Gastrocnemius medialis (tissue), 4 donors: ENCODE measurements around the gene TMUB1. TPM values are rescaled to one million over a fixed set of nuclear protein-coding genes. Genes with fewer than 3 reads are reported as not detected.

Experiments
- ATAC-seq, 2 donors: fragments of 150-250 bp; one replicate each; pipeline ENCODE4 v1.9.1; 2016
- DNase-seq, 2 donors: peaks; one replicate each; pipeline ENCODE4 v3.0.0-alpha.2; 2019
- H3K27ac ChIP-seq, 4 donors: fragments of 200-600 bp; sonication (generic); 1 replicate in 1 of 4; 2 replicates in 3 of 4; pipeline ENCODE4 v1.5.1; 2016 to 2018; ENCODE audit warnings: mild to moderate bottlenecking in 2 of 4, moderate library complexity in 1 of 4
- H3K27me3 ChIP-seq, 3 donors: fragments of 200-600 bp; sonication (generic) in 2 of 3; 1 replicate in 1 of 3; 2 replicates in 2 of 3; pipeline versions ENCODE4 v1.5.1 to v1.6.0; 2016 to 2019; ENCODE audit warnings: mild to moderate bottlenecking in 1 of 3, moderate library complexity in 1 of 3
- H3K36me3 ChIP-seq, 2 donors: fragments of 200-600 bp; sonication (generic) in 1 of 2; one replicate each; pipeline ENCODE4 v1.5.1; 2017 to 2018
- H3K4me1 ChIP-seq, 2 donors: fragments of 200-600 bp; sonication (generic) in 1 of 2; one replicate each; pipeline ENCODE4 v1.5.1; 2016 to 2017; ENCODE audit warnings: mild to moderate bottlenecking in 2 of 2
- H3K4me3 ChIP-seq, 4 donors: fragments of 200-600 bp; sonication (generic) in 3 of 4; 1 replicate in 1 of 4; 2 replicates in 3 of 4; pipeline ENCODE4 v1.5.1; 2016 to 2019; ENCODE audit warnings: mild to moderate bottlenecking in 2 of 4
- H3K9me3 ChIP-seq, 3 donors: fragments of 200-600 bp; sonication (generic) in 2 of 3; 1 replicate in 1 of 3; 2 replicates in 2 of 3; pipeline ENCODE4 v1.5.1; 2016 to 2019
- POLR2A ChIP-seq, 2 donors: fragments of 450-650 bp; IDR thresholded peaks; one replicate each; pipeline ENCODE4 v1.6.1; 2017; ENCODE audit warnings: antibody characterized with exemption in 2 of 2, mild to moderate bottlenecking in 2 of 2, moderate library complexity in 2 of 2
- in situ Hi-C, 4 donors: fragments of 200-750 bp; cut with MboI; loops; one replicate each; pipeline versions ENCODE4 v1.15.0 to v1.8.0; 2017; ENCODE audit warnings: low sequenced_read_pairs in 4 of 4
- intact Hi-C: fragments of 100-400 bp; cut with DNase I; formaldehyde crosslinking; loops from one replicate; pipeline ENCODE4 v1.15.1; 2023; ENCODE audit warnings: low total_unique reads
- total RNA-seq, 4 donors: library from RNA; depleted of rRNA; stranded (reverse); fragments of >200 nt; gene quantifications; one replicate each; pipeline versions ENCODE4 v1.1.0 to v1.2.3, GENCODE V29; 2016
- TF ChIP-seq, protein P1 (sequence below), 5 experiments: fragments of 450-650 bp in 3 of 5; fragments of 200-600 bp in 2 of 5; sonication (generic) in 2 of 5; IDR thresholded peaks in 4 of 5; conservative IDR thresholded peaks in 1 of 5; 1 replicate in 4 of 5; 2 replicates in 1 of 5; pipeline ENCODE4 v1.5.1; 2016 to 2019; ENCODE audit warnings: antibody characterized with exemption in 5 of 5, mild to moderate bottlenecking in 3 of 5, moderate library complexity in 3 of 5

Gene TMUB1
- total RNA-seq, 4 donors from 2014 or later = 55.5 to 137 (median 97.4) TPM

DNA sequence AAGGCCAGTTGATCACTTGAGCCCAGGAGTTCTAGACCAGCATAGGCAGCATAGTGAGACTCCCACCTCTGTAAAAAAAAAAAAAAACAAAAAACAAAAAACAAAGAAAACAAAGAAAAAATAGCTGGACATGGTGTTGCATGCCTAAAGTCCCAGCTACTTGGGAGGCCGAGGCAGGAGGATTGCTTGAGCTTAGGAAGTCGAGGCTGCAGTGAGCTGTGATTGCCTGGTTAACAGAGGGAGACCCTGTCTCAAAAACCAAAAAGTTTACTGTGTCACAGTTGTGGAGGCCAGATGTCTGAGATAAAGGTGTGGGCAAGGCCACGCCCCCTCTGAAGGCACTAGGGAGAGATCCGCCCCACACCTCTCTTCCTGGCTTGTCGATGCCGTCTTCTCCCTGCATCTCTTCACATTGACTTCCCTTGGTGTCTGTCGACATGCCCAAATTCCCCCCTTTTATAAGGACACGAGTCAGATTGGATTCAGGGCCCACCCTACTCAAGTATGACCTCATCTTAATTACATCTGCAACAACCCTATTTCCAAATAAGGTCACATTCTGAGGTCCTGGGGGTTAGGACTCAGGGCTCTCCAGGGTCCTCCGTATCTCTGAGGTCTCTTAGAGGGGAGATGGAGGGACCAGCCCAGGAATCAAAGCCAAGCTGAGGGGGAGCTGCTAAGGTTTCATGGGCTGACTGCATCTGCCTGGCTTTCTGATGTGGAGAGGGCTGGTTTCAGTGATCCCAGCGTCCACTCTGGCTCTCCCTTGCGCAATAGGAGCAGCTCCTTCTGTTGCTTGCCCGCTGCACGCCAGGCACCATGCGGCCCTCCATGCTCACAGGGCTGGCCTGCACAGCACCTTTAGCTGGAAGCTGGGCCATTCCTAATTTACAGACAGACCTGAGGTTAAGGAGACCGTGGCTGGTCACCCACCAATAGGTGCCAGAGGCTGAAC lies 26.1 kb upstream of the TMUB1 start:
- in situ Hi-C loops (loop anchor here in 3 of 4 donors (10.0 kb wide), 3 partner anchors 65 to 85 kb away; partner anchors contain the start of genes ABCB8 (in 1 of the 3), ASIC3 (in 1 of the 3) and ATG9B (in 1 of the 3)), intact Hi-C loops (loop anchor here (2.0 kb wide), 2 partner anchors 49 to 147 kb away; no protein-coding TSS in a partner anchor)

DNA sequence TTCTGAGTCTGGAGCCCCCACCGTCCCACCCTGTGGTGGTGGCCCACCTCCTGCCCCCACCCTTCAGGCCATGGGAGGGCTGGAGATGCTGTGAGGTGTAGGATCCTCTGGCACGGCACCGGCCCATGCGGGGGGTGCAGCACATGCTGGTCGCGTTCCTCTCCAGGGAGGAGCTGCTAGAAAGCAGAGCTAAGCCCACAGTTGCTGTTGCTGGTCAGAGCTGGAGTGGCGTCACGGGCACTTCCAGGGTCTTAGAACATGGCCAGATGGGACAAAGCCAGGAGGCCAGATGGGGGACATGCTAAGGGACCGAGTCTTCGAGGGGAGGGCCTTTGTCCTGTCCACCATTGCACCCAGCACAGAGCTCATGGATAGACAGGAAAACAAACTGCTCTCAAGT lies 24.6 kb upstream of the TMUB1 start:
- no peaks in the 10 kb centered on the region for H3K9me3 ChIP-seq
- H3K27me3 ChIP-seq = no peaks in the 10 kb centered on the region
- no peak overlapping the region for H3K4me3 ChIP-seq
- H3K36me3 ChIP-seq = no peaks in the 10 kb centered on the region
- intact Hi-C loops = no loop called here
- in situ Hi-C loops = loop anchor here in 3 of 4 donors (10.0 kb wide), 3 partner anchors 63 to 83 kb away; partner anchors contain the start of genes ABCB8 (in 1 of the 3), ASIC3 (in 1 of the 3) and ATG9B (in 1 of the 3)
- TF ChIP-seq POLR2A (IDR thresholded peaks at IDR 0.05) = no peak
- TF ChIP-seq, protein P1, sequence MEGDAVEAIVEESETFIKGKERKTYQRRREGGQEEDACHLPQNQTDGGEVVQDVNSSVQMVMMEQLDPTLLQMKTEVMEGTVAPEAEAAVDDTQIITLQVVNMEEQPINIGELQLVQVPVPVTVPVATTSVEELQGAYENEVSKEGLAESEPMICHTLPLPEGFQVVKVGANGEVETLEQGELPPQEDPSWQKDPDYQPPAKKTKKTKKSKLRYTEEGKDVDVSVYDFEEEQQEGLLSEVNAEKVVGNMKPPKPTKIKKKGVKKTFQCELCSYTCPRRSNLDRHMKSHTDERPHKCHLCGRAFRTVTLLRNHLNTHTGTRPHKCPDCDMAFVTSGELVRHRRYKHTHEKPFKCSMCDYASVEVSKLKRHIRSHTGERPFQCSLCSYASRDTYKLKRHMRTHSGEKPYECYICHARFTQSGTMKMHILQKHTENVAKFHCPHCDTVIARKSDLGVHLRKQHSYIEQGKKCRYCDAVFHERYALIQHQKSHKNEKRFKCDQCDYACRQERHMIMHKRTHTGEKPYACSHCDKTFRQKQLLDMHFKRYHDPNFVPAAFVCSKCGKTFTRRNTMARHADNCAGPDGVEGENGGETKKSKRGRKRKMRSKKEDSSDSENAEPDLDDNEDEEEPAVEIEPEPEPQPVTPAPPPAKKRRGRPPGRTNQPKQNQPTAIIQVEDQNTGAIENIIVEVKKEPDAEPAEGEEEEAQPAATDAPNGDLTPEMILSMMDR (IDR thresholded peaks at IDR 0.05 in 4 of 5, conservative IDR thresholded peaks at IDR 0.05 in 1 of 5) = no peak
- DNase-seq (no peak), ATAC-seq (no peak)
- peaks cover 0 to 5% of the 10 kb centered on the region in 2 donors for H3K4me1 ChIP-seq
- H3K27ac ChIP-seq = no peak overlapping the region

More for the DNA sequence above, 26.1 kb upstream of the TMUB1 start:
- TF ChIP-seq, protein P1 (IDR thresholded peaks at IDR 0.05 in 4 of 5, conservative IDR thresholded peaks at IDR 0.05 in 1 of 5) = no peak
- TF ChIP-seq POLR2A (IDR thresholded peaks at IDR 0.05) = no peak
- Histone ChIP-seq H3K27ac (no peak overlapping the region), H3K4me3 (no peak overlapping the region), H3K4me1 (peaks cover 2 to 5% of the 10 kb centered on the region in 2 donors), H3K9me3 (no peaks in the 10 kb centered on the region), H3K36me3 (no peaks in the 10 kb centered on the region), H3K27me3 (no peaks in the 10 kb centered on the region)
- ATAC-seq (no peak), DNase-seq (no peak)

DNA sequence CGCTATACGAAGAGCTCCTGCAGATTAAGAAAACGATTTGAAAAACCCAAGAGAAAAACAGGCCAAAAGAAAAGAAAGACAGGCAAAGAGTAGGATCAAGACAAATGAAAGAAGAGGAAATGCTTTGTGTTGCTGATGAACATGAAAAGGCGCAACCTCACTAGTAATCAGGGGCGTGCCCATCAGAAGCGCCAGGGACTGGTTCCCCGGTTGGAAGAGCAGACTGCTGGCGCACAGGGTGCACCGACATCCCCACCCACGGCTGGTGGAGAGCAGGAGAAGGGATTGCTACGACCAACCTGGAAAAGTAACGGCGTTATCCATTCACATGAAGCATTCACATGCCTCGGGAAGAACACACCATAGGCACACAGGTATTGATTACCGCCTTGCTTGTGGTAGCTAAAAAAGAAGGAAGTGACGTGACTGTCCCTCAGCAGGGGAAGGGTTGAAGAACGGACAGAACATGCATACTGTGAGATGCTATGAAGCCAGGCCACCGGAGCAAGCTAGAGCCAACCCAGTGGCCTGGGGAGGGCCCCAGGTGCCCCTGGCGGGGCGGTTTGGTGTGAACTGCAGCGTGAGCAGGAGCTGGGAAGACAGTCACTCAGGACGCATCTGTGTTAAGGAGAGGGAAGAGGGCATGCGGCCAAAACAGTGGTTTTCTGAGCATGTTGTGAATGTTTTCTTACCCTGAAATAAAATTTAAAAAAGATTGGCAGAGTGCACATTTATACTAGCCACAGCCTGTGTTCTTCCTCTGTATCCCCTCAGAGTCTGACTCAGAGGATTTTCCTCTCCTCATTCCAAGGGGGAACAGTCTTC lies 21.3 kb upstream of the TMUB1 start:
- no peaks in the 10 kb centered on the region for H3K9me3 ChIP-seq
- DNase-seq (no peak), ATAC-seq (no peak)
- TF ChIP-seq, protein P1 (IDR thresholded peaks at IDR 0.05 in 4 of 5, conservative IDR thresholded peaks at IDR 0.05 in 1 of 5) = no peak
- TF ChIP-seq POLR2A (IDR thresholded peaks at IDR 0.05) = no peak
- H3K27ac ChIP-seq = no peak overlapping the region
- H3K36me3 ChIP-seq = no peaks in the 10 kb centered on the region
- in situ Hi-C loops = loop anchor here in 3 of 4 donors (10.0 kb wide), 3 partner anchors 60 to 80 kb away; partner anchors contain the start of genes ABCB8 (in 1 of the 3), ASIC3 (in 1 of the 3) and ATG9B (in 1 of the 3)
- intact Hi-C loops = no loop called here
- H3K4me1 ChIP-seq = peaks cover 0 to 10% of the 10 kb centered on the region in 2 donors
- H3K27me3 ChIP-seq = no peaks in the 10 kb centered on the region
- no peak overlapping the region for H3K4me3 ChIP-seq

DNA sequence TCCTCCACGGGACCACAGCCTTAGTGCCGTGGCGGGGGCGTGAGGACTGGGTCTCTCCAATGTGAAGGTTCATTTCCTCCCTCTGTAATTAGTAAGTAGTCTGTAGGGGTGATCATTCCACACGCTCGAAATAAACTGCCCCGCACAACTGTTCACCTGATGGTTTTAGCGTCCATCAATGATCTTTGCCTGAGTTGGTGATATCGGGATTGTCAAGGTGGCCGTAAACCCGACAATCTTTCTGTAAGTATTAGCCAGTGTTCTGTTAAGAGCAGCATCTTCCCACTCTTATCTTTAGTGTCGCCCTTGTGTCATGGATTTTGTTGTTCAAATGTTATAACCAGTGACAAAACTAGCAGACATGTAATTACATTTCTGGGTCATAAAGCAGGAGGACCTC lies 20.7 kb upstream of the TMUB1 start:
- intact Hi-C loops (no loop called here), in situ Hi-C loops (loop anchor here in 3 of 4 donors (10.0 kb wide), 3 partner anchors 59 to 79 kb away; partner anchors contain the start of genes ABCB8 (in 1 of the 3), ASIC3 (in 1 of the 3) and ATG9B (in 1 of the 3))
- H3K4me1 ChIP-seq = peaks cover 0 to 13% of the 10 kb centered on the region in 2 donors
- H3K36me3 ChIP-seq = no peaks in the 10 kb centered on the region
- TF ChIP-seq, protein P1 (IDR thresholded peaks at IDR 0.05 in 4 of 5, conservative IDR thresholded peaks at IDR 0.05 in 1 of 5) = no peak
- TF ChIP-seq POLR2A (IDR thresholded peaks at IDR 0.05) = no peak
- H3K9me3 ChIP-seq = no peaks in the 10 kb centered on the region
- DNase-seq (no peak), ATAC-seq (no peak)
- H3K27ac ChIP-seq = no peak overlapping the region
- H3K27me3 ChIP-seq = no peaks in the 10 kb centered on the region
- no peak overlapping the region for H3K4me3 ChIP-seq
